Keratinocyte (primary cell): ENCODE results near the gene SLC30A3. TPM values are rescaled to one million over a fixed set of nuclear protein-coding genes. Genes with fewer than 3 reads are reported as not detected.

Experiments
- DNase-seq: peaks from one replicate; pipeline ENCODE4 v3.0.0-alpha.2; 2011; ENCODE audit warnings: low read depth, missing footprints, low spot score
- FAIRE-seq: peaks from 2 replicates; lab custom pipeline; 2011; peaks lifted over from hg19 to GRCh38; lab: Jason Lieb, UNC
- H2AFZ ChIP-seq: 2 replicates; pipeline ENCODE4 v1.6.0; 2012; ENCODE audit warnings: low read length, control low read depth, inconsistent platforms; ENCODE audit not compliant: control insufficient read depth
- H3K27ac ChIP-seq: 2 replicates; pipeline ENCODE4 v1.5.1; 2011; ENCODE audit warnings: low read length; ENCODE audit not compliant: control insufficient read depth, insufficient read depth
- H3K27me3 ChIP-seq: 3 replicates; pipeline ENCODE4 v1.6.0; 2011; ENCODE audit warnings: low read length; ENCODE audit not compliant: control insufficient read depth, insufficient read depth; ENCODE audit errors: extremely low read depth
- H3K36me3 ChIP-seq, 2 experiments: 2 replicates in 1 of 2; 3 replicates in 1 of 2; pipeline ENCODE4 v1.5.1; 2011; ENCODE audit warnings: low read length in 2 of 2, mild to moderate bottlenecking in 1 of 2; ENCODE audit not compliant: control insufficient read depth in 2 of 2, insufficient read depth in 2 of 2; ENCODE audit errors: extremely low read depth in 1 of 2
- H3K4me1 ChIP-seq: 3 replicates; pipeline ENCODE4 v1.5.1; 2011; ENCODE audit warnings: low read length; ENCODE audit not compliant: control insufficient read depth, insufficient read depth; ENCODE audit errors: extremely low read depth
- H3K4me2 ChIP-seq: 3 replicates; pipeline ENCODE4 v1.6.0; 2011; ENCODE audit warnings: low read depth, low read length; ENCODE audit not compliant: control insufficient read depth, insufficient read depth; ENCODE audit errors: extremely low read depth
- H3K4me3 ChIP-seq, 3 experiments: fragments of 200-600 bp in 1 of 3; sonication (generic) in 1 of 3; 2 replicates in 2 of 3; 3 replicates in 1 of 3; pipeline ENCODE4 v1.5.1; 2011 to 2016; ENCODE audit warnings: low read length in 3 of 3, mild to moderate bottlenecking in 3 of 3, control low read depth in 2 of 3, inconsistent platforms in 1 of 3, low read depth in 1 of 3, mixed read lengths in 1 of 3, mixed run types in 1 of 3, moderate library complexity in 1 of 3; ENCODE audit not compliant: control insufficient read depth in 2 of 3, insufficient read depth in 2 of 3; ENCODE audit errors: extremely low read depth in 1 of 3
- H3K79me2 ChIP-seq: 2 replicates; pipeline ENCODE4 v1.6.0; 2012; ENCODE audit warnings: low read length; ENCODE audit not compliant: control insufficient read depth, insufficient read depth
- H3K9ac ChIP-seq: 3 replicates; pipeline ENCODE4 v1.6.0; 2011; ENCODE audit warnings: low read length; ENCODE audit not compliant: control insufficient read depth, insufficient read depth; ENCODE audit errors: extremely low read depth
- H3K9me1 ChIP-seq: 3 replicates; pipeline ENCODE4 v1.6.0; 2011; ENCODE audit warnings: low read length; ENCODE audit not compliant: control insufficient read depth, insufficient read depth; ENCODE audit errors: extremely low read depth
- H3K9me3 ChIP-seq: 2 replicates; pipeline ENCODE4 v1.5.1; 2012; ENCODE audit warnings: low read depth, low read length; ENCODE audit not compliant: control insufficient read depth
- H4K20me1 ChIP-seq: 3 replicates; pipeline ENCODE4 v1.6.0; 2011; ENCODE audit warnings: low read length; ENCODE audit not compliant: control insufficient read depth, insufficient read depth; ENCODE audit errors: extremely low read depth
- EZH2 ChIP-seq: IDR thresholded peaks from one replicate; pipeline ENCODE4 v1.6.1; 2012; ENCODE audit warnings: inconsistent platforms, mild to moderate bottlenecking, low read length, moderate library complexity
- dilution Hi-C: fragments of 300-500 bp; cut with MboI; formaldehyde crosslinking; loops from one replicate; pipeline ENCODE4 v1.7.0; 2020; ENCODE audit warnings: low sequenced_read_pairs; ENCODE audit not compliant: extremely low pct_ligation_motif_present
- polyA plus RNA-seq, 5 experiments: library from polyadenylated mRNA; depleted of rRNA in 3 of 5; stranded (reverse) in 3 of 5; stranded (forward) in 1 of 5; unstranded in 1 of 5; fragments of >200 nt; gene quantifications; 1 replicate in 1 of 5; 2 replicates in 3 of 5; 3 replicates in 1 of 5; pipeline versions ENCODE4 v1.2.1 to v1.2.3, GENCODE V29; 2011 to 2012; ENCODE audit warnings: missing spikeins in 2 of 5, low read depth in 1 of 5, low replicate concordance in 1 of 5
- TF ChIP-seq, protein P1 (sequence below), 3 experiments: IDR thresholded peaks in 1 of 3; conservative IDR thresholded peaks in 1 of 3; optimal IDR thresholded peaks in 1 of 3; 2 replicates in 2 of 3; 3 replicates in 1 of 3; pipeline versions ENCODE3 to v1.5.1; 2011; ENCODE audit warnings: low read length in 3 of 3, mild to moderate bottlenecking in 3 of 3, moderate library complexity in 2 of 3, control low read depth in 1 of 3, inconsistent platforms in 1 of 3; ENCODE audit not compliant: insufficient read depth in 2 of 3; ENCODE audit errors: extremely low read depth in 1 of 3

The SLC30A3 gene
- polyA plus RNA-seq, 1 donor (not counting 4 experiments of a cell fraction or from before 2014, with no cell fraction given) = not detected

- peaks cover 39 to 55% of the 10 kb centered on the region in 2 experiments for H3K36me3 ChIP-seq
- dilution Hi-C loops = no loop called here
- H4K20me1 ChIP-seq = peaks cover 3% of the 10 kb centered on the region
- no peak overlapping the region for H2AFZ ChIP-seq
- H3K9ac ChIP-seq = no peak overlapping the region
- H3K9me3 ChIP-seq = no peaks in the 10 kb centered on the region
- no peak overlapping the region for H3K4me2 ChIP-seq
- H3K27ac ChIP-seq = no peak overlapping the region
- FAIRE-seq = no peak
- no peaks in the 10 kb centered on the region for H3K27me3 ChIP-seq
- no peak for TF ChIP-seq EZH2
- TF ChIP-seq, protein P1, sequence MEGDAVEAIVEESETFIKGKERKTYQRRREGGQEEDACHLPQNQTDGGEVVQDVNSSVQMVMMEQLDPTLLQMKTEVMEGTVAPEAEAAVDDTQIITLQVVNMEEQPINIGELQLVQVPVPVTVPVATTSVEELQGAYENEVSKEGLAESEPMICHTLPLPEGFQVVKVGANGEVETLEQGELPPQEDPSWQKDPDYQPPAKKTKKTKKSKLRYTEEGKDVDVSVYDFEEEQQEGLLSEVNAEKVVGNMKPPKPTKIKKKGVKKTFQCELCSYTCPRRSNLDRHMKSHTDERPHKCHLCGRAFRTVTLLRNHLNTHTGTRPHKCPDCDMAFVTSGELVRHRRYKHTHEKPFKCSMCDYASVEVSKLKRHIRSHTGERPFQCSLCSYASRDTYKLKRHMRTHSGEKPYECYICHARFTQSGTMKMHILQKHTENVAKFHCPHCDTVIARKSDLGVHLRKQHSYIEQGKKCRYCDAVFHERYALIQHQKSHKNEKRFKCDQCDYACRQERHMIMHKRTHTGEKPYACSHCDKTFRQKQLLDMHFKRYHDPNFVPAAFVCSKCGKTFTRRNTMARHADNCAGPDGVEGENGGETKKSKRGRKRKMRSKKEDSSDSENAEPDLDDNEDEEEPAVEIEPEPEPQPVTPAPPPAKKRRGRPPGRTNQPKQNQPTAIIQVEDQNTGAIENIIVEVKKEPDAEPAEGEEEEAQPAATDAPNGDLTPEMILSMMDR (optimal IDR thresholded peaks at IDR 0.05 in 1 of 3, IDR thresholded peaks at IDR 0.05 in 1 of 3, conservative IDR thresholded peaks at IDR 0.05 in 1 of 3; ENCODE audit: extremely low read depth in 1 of 3, insufficient read depth in 2 of 3, low read length in 3 of 3) = no peak
- H3K9me1 ChIP-seq = no peaks in the 10 kb centered on the region
- no peak overlapping the region for H3K4me3 ChIP-seq
- peaks cover 7% of the 10 kb centered on the region for H3K4me1 ChIP-seq
- H3K79me2 ChIP-seq = peaks cover 11% of the 10 kb centered on the region
- no peak for DNase-seq
Measured at GRCh38 chr2:27223416-27223815, 39.4 kb downstream of the SLC30A3 start.

- H2AFZ ChIP-seq = no peak overlapping the region
- no peaks in the 10 kb centered on the region for H3K27me3 ChIP-seq
- no peak overlapping the region for H3K4me2 ChIP-seq
- no peak overlapping the region for H3K9ac ChIP-seq
- no peaks in the 10 kb centered on the region for H3K9me3 ChIP-seq
- no peak overlapping the region for H3K4me3 ChIP-seq
- dilution Hi-C loops = no loop called here
- H3K27ac ChIP-seq = no peak overlapping the region
- no peaks in the 10 kb centered on the region for H3K9me1 ChIP-seq
- H4K20me1 ChIP-seq = peaks cover 3% of the 10 kb centered on the region
- peaks cover 21% of the 10 kb centered on the region for H3K79me2 ChIP-seq
- no peak for FAIRE-seq
- H3K4me1 ChIP-seq = peaks cover 12% of the 10 kb centered on the region
- no peak for TF ChIP-seq EZH2
- peaks cover 38 to 58% of the 10 kb centered on the region in 2 experiments for H3K36me3 ChIP-seq
- no peak for DNase-seq
Measured at GRCh38 chr2:27222407-27222806, 40.4 kb downstream of the SLC30A3 start.

DNA sequence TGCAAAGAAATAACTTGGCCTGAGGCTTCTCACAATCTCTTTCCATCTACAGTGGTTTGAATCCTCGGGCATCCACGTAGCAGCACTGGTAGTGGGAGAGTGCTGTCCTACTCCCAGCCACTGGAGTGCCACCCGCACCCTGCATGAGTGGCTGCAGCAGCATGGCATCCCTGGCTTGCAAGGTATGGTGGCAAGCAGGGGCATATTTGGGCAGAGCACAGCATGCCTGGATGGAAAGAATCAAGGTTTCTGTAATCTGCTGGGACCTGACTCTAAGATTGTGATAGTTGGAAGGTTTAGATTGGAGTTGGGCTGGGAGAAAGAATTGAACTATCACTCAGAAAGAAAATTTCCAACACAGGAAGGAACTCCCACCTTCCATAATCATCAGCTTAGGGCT is 41.7 kb downstream of the SLC30A3 start:
- no peak for FAIRE-seq
- no peak for DNase-seq
- H3K79me2 ChIP-seq = peaks cover 21% of the 10 kb centered on the region

More for the DNA sequence above, 41.7 kb downstream of the SLC30A3 start:
- dilution Hi-C loops = no loop called here
- H3K27ac ChIP-seq = no peak overlapping the region
- peaks cover 3% of the 10 kb centered on the region for H4K20me1 ChIP-seq
- no peak overlapping the region for H2AFZ ChIP-seq
- H3K4me2 ChIP-seq = no peak overlapping the region
- H3K9ac ChIP-seq = no peak overlapping the region
- H3K27me3 ChIP-seq = no peaks in the 10 kb centered on the region
- H3K9me3 ChIP-seq = no peaks in the 10 kb centered on the region
- TF ChIP-seq EZH2 = no peak
- TF ChIP-seq, protein P1 (optimal IDR thresholded peaks at IDR 0.05 in 1 of 3, IDR thresholded peaks at IDR 0.05 in 1 of 3, conservative IDR thresholded peaks at IDR 0.05 in 1 of 3; ENCODE audit: extremely low read depth in 1 of 3, insufficient read depth in 2 of 3, low read length in 3 of 3) = no peak
- peaks cover 33 to 55% of the 10 kb centered on the region in 2 experiments for H3K36me3 ChIP-seq
- no peaks in the 10 kb centered on the region for H3K9me1 ChIP-seq
- H3K4me3 ChIP-seq = no peak overlapping the region
- peaks cover 17% of the 10 kb centered on the region for H3K4me1 ChIP-seq
